ENCODE data around the gene KRTAP1-5.

DNA sequence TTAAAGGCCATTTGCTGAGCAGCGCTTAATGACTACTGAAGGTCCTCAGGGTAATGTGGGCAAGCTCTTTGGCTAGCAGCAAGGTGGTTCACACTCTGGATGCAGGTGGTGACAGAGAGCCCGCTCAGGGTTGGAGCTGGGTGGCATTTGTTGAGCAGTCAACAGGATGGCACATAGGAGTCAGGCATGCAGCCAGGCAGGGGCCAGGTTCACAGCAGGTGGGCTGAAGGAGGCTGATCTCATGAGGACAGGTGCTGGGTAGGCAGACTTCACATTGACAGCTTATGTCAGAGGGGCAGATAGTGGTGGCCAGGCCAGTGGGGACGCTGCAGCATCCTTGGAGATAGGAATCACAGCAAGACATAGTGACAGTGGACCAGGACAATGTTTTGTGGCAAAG, 22.6 kb downstream of the KRTAP1-5 start:
- TF ChIP-seq SMAD5 (IDR thresholded peaks at IDR 0.05; ENCODE audit: low read depth) (no peak), YY1 (IDR thresholded peaks at IDR 0.05; ENCODE audit: low read depth, low read length) (no peak), MXI1 (IDR thresholded peaks at IDR 0.05; ENCODE audit: low read depth, low read length) (no peak), POLR2A (IDR thresholded peaks at IDR 0.05; ENCODE audit: low read depth, low read length) (no peak), POLR2AphosphoS5 (IDR thresholded peaks at IDR 0.05; ENCODE audit: low read length) (no peak), REST (IDR thresholded peaks at IDR 0.05; ENCODE audit: low read depth, low read length) (no peak), BACH1 (IDR thresholded peaks at IDR 0.05; ENCODE audit: borderline replicate concordance) (no peak), E2F8 (IDR thresholded peaks at IDR 0.05; ENCODE audit: low read depth, partially characterized antibody) (no peak)

Data from GM12878 (cell line).